Astrocyte of the cerebellum (primary cell): ENCODE measurements around the gene BRD2.
A peak's percentile ranks its signal among the peaks of the same experiment; 100 is the strongest.

Source experiments
- DNase-seq: peaks from one replicate; pipeline ENCODE4 v3.0.0-alpha.2; 2011; ENCODE audit warnings: low read depth
- H3K4me3 ChIP-seq: 2 replicates; pipeline ENCODE4 v1.5.1; 2011; ENCODE audit warnings: mild to moderate bottlenecking, low read depth, low read length, moderate library complexity
- CTCF ChIP-seq: IDR thresholded peaks from 2 replicates; pipeline ENCODE4 v1.5.1; 2012; ENCODE audit warnings: low read length, low read depth, moderate library complexity, mild to moderate bottlenecking; ENCODE audit errors: missing control alignments
- in situ Hi-C: cut with HindIII; loops from 2 replicates; pipeline ENCODE4 v1.10.0; 2017; ENCODE audit warnings: low sequenced_read_pairs

BRD2 gene

GRCh38 chr6:32935551-32936238 lies 32.7 kb upstream of the BRD2 start:
- no peak for DNase-seq
- in situ Hi-C loops = no loop called here
- H3K4me3 ChIP-seq = no peak overlapping the region
- TF ChIP-seq CTCF = no peak

- DNase-seq = no peak
- TF ChIP-seq CTCF = no peak
- in situ Hi-C loops = no loop called here
- no peak overlapping the region for H3K4me3 ChIP-seq
Observed at GRCh38 chr6:32936239-32937152, 31.9 kb upstream of the BRD2 start.

- no peak for TF ChIP-seq CTCF
- no peak overlapping the region for H3K4me3 ChIP-seq
- in situ Hi-C loops = no loop called here
- no peak for DNase-seq
Observed at GRCh38 chr6:32937230-32937633, 31.2 kb upstream of the BRD2 start.

- no peak overlapping the region for H3K4me3 ChIP-seq
- in situ Hi-C loops = no loop called here
- DNase-seq = no peak
- no peak for TF ChIP-seq CTCF
Observed at GRCh38 chr6:32938494-32938893, 29.9 kb upstream of the BRD2 start.

- H3K4me3 ChIP-seq = no peak within 1 kb of the TSS
Observed at GRCh38 chr6:32940656-32941213, 27.7 kb upstream of the BRD2 start, which contains the start of gene HLA-DMB. TSS of gene HLA-DMB (minus strand) at chr6:32941028. CDS start at chr6:32940807, 221 bp downstream.

More at GRCh38 chr6:32940656-32941213, 27.7 kb upstream of the BRD2 start, which contains the start of gene HLA-DMB:
- DNase-seq = peak; percentile 35
- TF ChIP-seq CTCF = no peak
- in situ Hi-C loops = no loop called here
